Omental fat pad (tissue), 4 donors: ENCODE data around the gene FAM89B. TPM values are rescaled to one million over a fixed set of nuclear protein-coding genes. Genes with fewer than 3 reads are reported as not detected.
A peak's percentile ranks its signal among the peaks of the same experiment; 100 is the strongest.

Experiments
- ATAC-seq: fragments of 150-250 bp; one replicate; pipeline ENCODE4 v1.9.1; 2016; ENCODE audit warnings: mild to moderate bottlenecking, moderate library complexity; ENCODE audit not compliant: low FRiP score
- DNase-seq: peaks from one replicate; pipeline ENCODE4 v3.0.0-alpha.2; 2019; ENCODE audit warnings: low spot score
- CTCF ChIP-seq, 3 donors: fragments of 450-650 bp; IDR thresholded peaks; one replicate each; pipeline ENCODE4 v1.5.1; 2016 to 2017; ENCODE audit warnings: antibody characterized with exemption in 3 of 3, mild to moderate bottlenecking in 3 of 3, moderate library complexity in 2 of 3
- total RNA-seq, 4 donors: library from RNA; depleted of rRNA; stranded (reverse); fragments of >200 nt; gene quantifications; one replicate each; pipeline ENCODE4 v1.1.0, GENCODE V29; 2016

FAM89B gene
- total RNA-seq, 4 donors from 2014 or later = 29.1 to 37.4 (median 33.1) TPM

- no peak for ATAC-seq
- TF ChIP-seq CTCF (IDR thresholded peaks at IDR 0.05) = no peak
- no peak for DNase-seq
Measured at GRCh38 chr11:65565624-65566453, 6.5 kb upstream of the FAM89B start.

GRCh38 chr11:65569164-65569972, 3.0 kb upstream of the FAM89B start:
- ATAC-seq = peak; percentile 2
- no peak for DNase-seq
- TF ChIP-seq CTCF (IDR thresholded peaks at IDR 0.05) = no peak

GRCh38 chr11:65569973-65570918, 2.1 kb upstream of the FAM89B start, which contains the start of gene ZNRD2:
TSS of gene ZNRD2 (plus strand) at chr11:65570477. CDS start at chr11:65570492, 15 bp downstream.
- ATAC-seq = peak; percentile 77
- peak; percentile 92 for DNase-seq
- no peak for TF ChIP-seq CTCF (IDR thresholded peaks at IDR 0.05)

- DNase-seq = no peak
Measured at GRCh38 chr11:65571420-65571819, 918 bp upstream of the FAM89B start.

GRCh38 chr11:65571940-65572339, 398 bp upstream of the FAM89B start:
- ATAC-seq (no peak), DNase-seq (no peak)
- no peak for TF ChIP-seq CTCF (IDR thresholded peaks at IDR 0.05)

More at GRCh38 chr11:65571420-65571819, 918 bp upstream of the FAM89B start:
- TF ChIP-seq CTCF (IDR thresholded peaks at IDR 0.05) = no peak
- no peak for ATAC-seq

GRCh38 chr11:65573391-65574079, 1.2 kb downstream of the FAM89B start:
- DNase-seq = no peak

More at GRCh38 chr11:65573391-65574079, 1.2 kb downstream of the FAM89B start:
- TF ChIP-seq CTCF (IDR thresholded peaks at IDR 0.05) = no peak
- no peak for ATAC-seq
